IMR-90 (cell line): Measurements from ENCODE around the gene NKAIN1. TPM values are rescaled to one million over a fixed set of nuclear protein-coding genes. Genes with fewer than 3 reads are reported as not detected.

Experiments
- ATAC-seq: fragments of 200-7000 bp; cut with Tn5 transposase; 2 replicates; pipeline ENCODE4 v1.9.1; 2020; ENCODE audit warnings: low read depth, mild to moderate bottlenecking, moderate library complexity
- BruUV-seq: library from RNA; stranded (reverse); fragments of 400-500 nt; replicated peaks from 2 replicates; lab custom pipeline; 2021; lab: Mats Ljungman, UMichigan
- CTCF ChIA-PET: fragments of 300-600 bp; formaldehyde crosslinking; extraction: SDS; loops from one replicate; lab custom pipeline; 2021; ENCODE audit warnings: antibody characterized with exemption; lab: Yijun Ruan, JAX
- POLR2A ChIA-PET: fragments of 300-600 bp; sonication (Branson Sonifier 250); formaldehyde crosslinking; loops from one replicate; lab custom pipeline; 2022; ENCODE audit warnings: antibody characterized with exemption; ENCODE audit not compliant: unreplicated experiment; lab: Charles Lee
- DNase-seq: peaks from one replicate; pipeline ENCODE4 v3.0.0; 2013
- H2AFZ ChIP-seq: replicated peaks from 2 replicates; pipeline ENCODE3; 2013; ENCODE audit warnings: low read length, mild to moderate bottlenecking; ENCODE audit not compliant: poor library complexity
- H2AK5ac ChIP-seq: 2 replicates; pipeline ENCODE4 v1.6.1; 2013; ENCODE audit warnings: low read depth, low read length, inconsistent platforms
- H2AK9ac ChIP-seq: replicated peaks from 2 replicates; pipeline ENCODE3; 2013; ENCODE audit warnings: mild to moderate bottlenecking, low read depth, low read length, moderate library complexity; ENCODE audit not compliant: poor library complexity
- H2BK120ac ChIP-seq: 2 replicates; pipeline ENCODE4 v1.6.1; 2013; ENCODE audit warnings: low read depth, low read length, inconsistent platforms
- H2BK15ac ChIP-seq: 3 replicates; pipeline ENCODE4 v1.6.1; 2013; ENCODE audit warnings: low read depth, low read length, inconsistent platforms
- H2BK20ac ChIP-seq: 2 replicates; pipeline ENCODE4 v1.6.1; 2013; ENCODE audit warnings: low read depth, mild to moderate bottlenecking, inconsistent platforms, low read length, moderate library complexity
- H2BK5ac ChIP-seq: 2 replicates; pipeline ENCODE4 v1.6.1; 2013; ENCODE audit warnings: mild to moderate bottlenecking, low read depth, low read length, inconsistent platforms; ENCODE audit not compliant: poor library complexity, severe bottlenecking
- H3K14ac ChIP-seq: replicated peaks from 2 replicates; pipeline ENCODE4 v1.6.1; 2013; ENCODE audit warnings: low read depth, low read length, inconsistent platforms
- H3K18ac ChIP-seq: 2 replicates; pipeline ENCODE4 v1.6.1; 2013; ENCODE audit warnings: low read depth, low read length, control low read depth
- H3K23ac ChIP-seq: 2 replicates; pipeline ENCODE4 v1.6.1; 2013; ENCODE audit warnings: low read depth, low read length, inconsistent platforms
- H3K27ac ChIP-seq: 2 replicates; pipeline ENCODE4 v1.5.1; 2013; ENCODE audit warnings: mild to moderate bottlenecking, control low read depth, low read length; ENCODE audit not compliant: insufficient read depth
- H3K27me3 ChIP-seq: 2 replicates; pipeline ENCODE4 v1.6.1; 2013; ENCODE audit warnings: low read length; ENCODE audit not compliant: control insufficient read depth, insufficient read depth
- H3K36me3 ChIP-seq: 2 replicates; pipeline ENCODE4 v1.6.1; 2013; ENCODE audit warnings: low read length, mixed read lengths; ENCODE audit not compliant: control insufficient read depth, insufficient read depth
- H3K4ac ChIP-seq: 2 replicates; pipeline ENCODE4 v1.6.1; 2013; ENCODE audit warnings: low read depth, low read length, inconsistent platforms
- H3K4me1 ChIP-seq: 2 replicates; pipeline ENCODE4 v1.6.1; 2013; ENCODE audit warnings: low read length, mixed read lengths; ENCODE audit not compliant: control insufficient read depth, insufficient read depth
- H3K4me2 ChIP-seq: 2 replicates; pipeline ENCODE4 v1.6.1; 2013; ENCODE audit warnings: low read depth, mild to moderate bottlenecking, control low read depth, low read length, moderate library complexity
- H3K4me3 ChIP-seq: 2 replicates; pipeline ENCODE4 v1.5.1; 2013; ENCODE audit warnings: low read depth, mild to moderate bottlenecking, control low read depth, low read length, moderate library complexity; ENCODE audit not compliant: insufficient read depth
- H3K56ac ChIP-seq: 2 replicates; pipeline ENCODE4 v1.6.1; 2013; ENCODE audit warnings: low read length, inconsistent platforms; ENCODE audit not compliant: insufficient read depth; ENCODE audit errors: extremely low read depth
- H3K79me1 ChIP-seq, 2 experiments: 2 replicates each; pipeline ENCODE4 v1.6.1; 2013; ENCODE audit warnings: low read length in 2 of 2, inconsistent platforms in 1 of 2, low read depth in 1 of 2
- H3K9ac ChIP-seq: 2 replicates; pipeline ENCODE4 v1.6.1; 2013; ENCODE audit warnings: low read depth, low read length, control low read depth
- H3K9me1 ChIP-seq: 2 replicates; pipeline ENCODE4 v1.6.1; 2013; ENCODE audit warnings: low read length, inconsistent platforms; ENCODE audit not compliant: insufficient read depth
- H3K9me3 ChIP-seq: 2 replicates; pipeline ENCODE4 v1.6.1; 2013; ENCODE audit warnings: low read length; ENCODE audit not compliant: control insufficient read depth, insufficient read depth
- H4K20me1 ChIP-seq: 2 replicates; pipeline ENCODE4 v1.6.1; 2013; ENCODE audit warnings: low read length, inconsistent platforms; ENCODE audit not compliant: insufficient read depth
- H4K5ac ChIP-seq: 2 replicates; pipeline ENCODE4 v1.6.1; 2013; ENCODE audit warnings: mild to moderate bottlenecking, low read depth, low read length, control low read depth
- H4K8ac ChIP-seq, 2 experiments: 2 replicates each; pipeline ENCODE4 v1.6.1; 2013; ENCODE audit warnings: low read depth in 2 of 2, low read length in 2 of 2, control low read depth in 1 of 2, inconsistent platforms in 1 of 2
- H4K91ac ChIP-seq: 2 replicates; pipeline ENCODE4 v1.6.1; 2013; ENCODE audit warnings: low read depth, low read length, inconsistent platforms; ENCODE audit not compliant: insufficient read depth
- BHLHE40 ChIP-seq: fragments of 150-350 bp; IDR thresholded peaks from 2 replicates; pipeline ENCODE4 v1.6.1; 2016; ENCODE audit warnings: mild to moderate bottlenecking, low read depth, low read length
- CEBPB ChIP-seq: IDR thresholded peaks from 2 replicates; pipeline ENCODE4 v1.6.1; 2012; ENCODE audit warnings: low read depth, low read length, improper control_type of control experiment
- CTCF ChIP-seq: conservative IDR thresholded peaks from 2 replicates; pipeline ENCODE4 v1.5.1; 2012; ENCODE audit warnings: mild to moderate bottlenecking, low read depth, low read length, improper control_type of control experiment
- FOS ChIP-seq: fragments of 150-350 bp; IDR thresholded peaks from 2 replicates; pipeline ENCODE4 v1.6.1; 2016; ENCODE audit warnings: low read depth, low read length
- MAFK ChIP-seq: IDR thresholded peaks from 2 replicates; pipeline ENCODE4 v1.6.1; 2012; ENCODE audit warnings: low read depth, low read length, improper control_type of control experiment
- NFE2L2 ChIP-seq: fragments of 150-350 bp; IDR thresholded peaks from 2 replicates; pipeline ENCODE4 v1.6.1; 2016; ENCODE audit warnings: low read depth, mild to moderate bottlenecking, low read length
- RFX5 ChIP-seq: IDR thresholded peaks from 2 replicates; pipeline ENCODE4 v1.8.0; 2012; ENCODE audit warnings: low read depth, mild to moderate bottlenecking, low read length, moderate library complexity
- SMC3 ChIP-seq: fragments of 150-350 bp; IDR thresholded peaks from 2 replicates; pipeline ENCODE4 v1.6.1; 2016; ENCODE audit warnings: low read depth, mild to moderate bottlenecking, antibody characterized with exemption, low read length, moderate library complexity
- USF2 ChIP-seq: fragments of 150-350 bp; IDR thresholded peaks from 2 replicates; pipeline ENCODE4 v1.6.1; 2017; ENCODE audit warnings: mild to moderate bottlenecking, antibody characterized with exemption, low read length, low read depth
- WGBS, 2 experiments: methylation state at CpG; one replicate each; pipeline versions ENCODE4 v1.1.5 to v1.1.7; 2013; ENCODE audit warnings: missing lambda C conversion rate in 2 of 2; ENCODE audit not compliant: insufficient read length in 1 of 2; ENCODE audit errors: extremely low coverage in 2 of 2; 5-methylcytosine and 5-hydroxymethylcytosine counted together
- dilution Hi-C: fragments of 300-500 bp; cut with HindIII; formaldehyde crosslinking; loops from one replicate; pipeline ENCODE4 v1.14.3; 2018; ENCODE audit warnings: low sequenced_read_pairs; ENCODE audit not compliant: unreplicated experiment
- in situ Hi-C: fragments of 300-500 bp; cut with MboI; formaldehyde crosslinking; loops from 3 replicates; pipeline ENCODE4 v1.14.3; 2019; ENCODE audit warnings: low sequenced_read_pairs, inconsistent platforms, mixed read lengths
- intact Hi-C: fragments of 100-400 bp; cut with micrococcal nuclease; formaldehyde crosslinking; loops from 2 replicates; pipeline ENCODE4 v1.10.0; 2022
- polyA plus RNA-seq, 3 experiments: library from polyadenylated mRNA; depleted of rRNA; stranded (reverse); fragments of >200 nt; gene quantifications; 2 replicates each; pipeline ENCODE4 v1.2.3, GENCODE V29; 2012; ENCODE audit warnings: low replicate concordance in 1 of 3
- total RNA-seq: library from RNA; depleted of rRNA; stranded (reverse); fragments of >200 nt; gene quantifications from 2 replicates; pipeline ENCODE4 v1.2.3, GENCODE V29; 2012

NKAIN1 gene
- total and polyA plus RNA-seq, 2 of the 4 experiments (the other 2 are of a cell fraction): under 0.01 to 0.09 TPM

- TF ChIP-seq FOS: no peak
Measured at GRCh38 chr1:31181515-31182343, 58.0 kb downstream of the NKAIN1 start (continued).

GRCh38 chr1:31180338-31180737 is 59.3 kb downstream of the NKAIN1 start:
- in situ Hi-C loops: loop anchor here (10.0 kb wide), 2 partner anchors 244 to 364 kb away; no protein-coding TSS in a partner anchor
- ChIA-PET POLR2A (no interaction called here), CTCF (no interaction called here)

More at GRCh38 chr1:31180338-31180737, 59.3 kb downstream of the NKAIN1 start:
- Histone ChIP-seq H2AK9ac (no peak overlapping the region), H4K20me1 (peaks cover 11% of the 10 kb centered on the region), H2BK120ac (no peak overlapping the region), H4K8ac (no peak overlapping the region), H3K4me2 (no peak overlapping the region), H3K56ac (no peak overlapping the region), H3K23ac (no peak overlapping the region), H3K4me1 (no peaks in the 10 kb centered on the region), H3K9ac (no peak overlapping the region), H3K36me3 (no peaks in the 10 kb centered on the region), H3K9me3 (no peaks in the 10 kb centered on the region), H3K27me3 (peaks cover 10% of the 10 kb centered on the region; the same call in 1 of the 2 replicates), H3K4me3 (no peak overlapping the region), H3K18ac (no peak overlapping the region), H2AFZ (no peak overlapping the region), H2BK5ac (no peak overlapping the region), H3K79me1 (no peaks in the 10 kb centered on the region), H4K5ac (no peak overlapping the region), H3K14ac (no peak overlapping the region), H2BK20ac (no peak overlapping the region), H3K27ac (no peak overlapping the region), H3K9me1 (no peaks in the 10 kb centered on the region; the same call in 1 of the 2 replicates), H2BK15ac (no peak overlapping the region), H4K91ac (no peak overlapping the region), H3K4ac (no peak overlapping the region), H2AK5ac (no peak overlapping the region)
- ATAC-seq: no peak
- WGBS, 2 experiments: no CpG with 5 or more reads among the region's 6 CpGs
- BruUV-seq: no TSS peak
- intact Hi-C loops (loop anchor here (10.0 kb wide), 1 partner anchor 114 kb away; the partner anchor contains the start of genes SNRNP40 and ZCCHC17), dilution Hi-C loops (no loop called here)
- no peak for DNase-seq
- TF ChIP-seq CTCF (no peak), USF2 (no peak), FOS (no peak), RFX5 (no peak), CEBPB (no peak), MAFK (no peak), NFE2L2 (no peak), BHLHE40 (no peak), SMC3 (no peak)
